ENCODE results near the gene NFIB.

DNA sequence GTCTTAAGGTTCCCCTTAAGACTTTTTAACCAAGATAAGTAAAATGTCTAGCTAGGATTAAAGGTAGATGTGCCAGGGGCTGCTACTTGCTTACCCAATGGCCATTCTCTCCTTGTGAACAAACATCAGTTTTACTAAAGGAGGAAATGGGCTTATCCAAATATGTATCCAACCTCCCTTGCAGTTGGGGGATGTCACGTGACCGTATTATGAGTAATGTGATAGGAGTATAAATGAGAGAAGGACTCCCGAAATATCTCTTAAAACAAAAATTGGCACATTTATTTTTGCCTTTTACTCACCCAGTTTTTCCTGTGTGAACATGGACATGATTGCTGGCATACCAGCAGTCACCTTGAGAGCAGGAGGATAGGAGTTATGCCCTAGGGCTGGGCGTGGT is 247.9 kb downstream of the NFIB start:
- TF ChIP-seq, protein P1, sequence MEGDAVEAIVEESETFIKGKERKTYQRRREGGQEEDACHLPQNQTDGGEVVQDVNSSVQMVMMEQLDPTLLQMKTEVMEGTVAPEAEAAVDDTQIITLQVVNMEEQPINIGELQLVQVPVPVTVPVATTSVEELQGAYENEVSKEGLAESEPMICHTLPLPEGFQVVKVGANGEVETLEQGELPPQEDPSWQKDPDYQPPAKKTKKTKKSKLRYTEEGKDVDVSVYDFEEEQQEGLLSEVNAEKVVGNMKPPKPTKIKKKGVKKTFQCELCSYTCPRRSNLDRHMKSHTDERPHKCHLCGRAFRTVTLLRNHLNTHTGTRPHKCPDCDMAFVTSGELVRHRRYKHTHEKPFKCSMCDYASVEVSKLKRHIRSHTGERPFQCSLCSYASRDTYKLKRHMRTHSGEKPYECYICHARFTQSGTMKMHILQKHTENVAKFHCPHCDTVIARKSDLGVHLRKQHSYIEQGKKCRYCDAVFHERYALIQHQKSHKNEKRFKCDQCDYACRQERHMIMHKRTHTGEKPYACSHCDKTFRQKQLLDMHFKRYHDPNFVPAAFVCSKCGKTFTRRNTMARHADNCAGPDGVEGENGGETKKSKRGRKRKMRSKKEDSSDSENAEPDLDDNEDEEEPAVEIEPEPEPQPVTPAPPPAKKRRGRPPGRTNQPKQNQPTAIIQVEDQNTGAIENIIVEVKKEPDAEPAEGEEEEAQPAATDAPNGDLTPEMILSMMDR (IDR thresholded peaks at IDR 0.05): no peak
- no peak for TF ChIP-seq POLR2A (IDR thresholded peaks at IDR 0.05)

All from body of pancreas (tissue), 4 donors.